GM12874 (cell line): ENCODE results near the gene SPINK9.

Experiments used
- CTCF ChIP-seq: IDR thresholded peaks from 2 replicates; pipeline ENCODE4 v1.5.1; 2011; ENCODE audit warnings: low read depth, mild to moderate bottlenecking, control low read depth, low read length, moderate library complexity; ENCODE audit not compliant: insufficient read depth

SPINK9 gene

GRCh38 chr5:148383564-148384379 lies 48.4 kb downstream of the SPINK9 start, which contains the start of gene FBXO38:
FBXO38 (plus strand) TSS chr5:148383958; CDS start chr5:148394777, 10,819 bp downstream.
- 0 out of 2 replicates have a peak, but pooled peaks have one; percentile 3 for TF ChIP-seq CTCF

- TF ChIP-seq CTCF: no peak
Measured at GRCh38 chr5:148384380-148384737, 49.0 kb downstream of the SPINK9 start.

DNA sequence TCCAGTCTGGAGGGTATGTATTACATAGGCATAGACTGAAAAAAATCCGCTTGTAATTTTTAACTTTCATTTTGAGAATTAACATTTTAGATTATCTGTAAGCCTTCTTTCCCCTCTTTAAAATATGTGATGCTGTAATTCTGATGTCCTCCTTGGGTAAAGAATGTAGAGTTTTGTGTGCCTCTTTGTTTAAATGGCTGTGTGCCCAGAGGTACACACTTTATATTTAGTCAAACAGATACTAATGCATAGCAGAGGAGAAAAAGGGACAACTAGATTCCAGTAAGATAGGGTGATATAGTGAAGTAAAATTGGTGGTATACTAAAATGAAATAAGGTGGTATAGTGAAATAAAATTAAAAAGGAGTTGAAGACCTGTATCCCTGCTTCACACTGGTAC lies 49.7 kb downstream of the SPINK9 start:
- no peak for TF ChIP-seq CTCF

DNA sequence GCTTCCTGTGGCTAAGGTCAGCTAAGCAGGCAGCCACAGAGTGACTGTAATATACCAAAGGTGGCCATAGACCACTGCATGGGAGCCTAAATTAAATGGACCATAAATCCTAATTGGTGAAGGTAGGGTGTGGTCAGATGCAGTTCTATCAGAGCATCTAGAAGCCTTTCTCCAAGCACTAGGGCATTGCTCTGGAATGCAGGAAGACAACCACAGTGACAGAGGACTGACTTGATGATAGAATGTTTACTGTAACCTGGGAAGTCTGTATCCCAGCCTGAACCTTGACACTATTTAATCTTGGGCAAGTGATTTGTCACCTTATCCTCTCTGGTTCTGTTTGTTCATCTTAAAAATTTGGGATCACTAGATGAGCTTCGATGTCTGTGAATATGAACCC lies 50.7 kb downstream of the SPINK9 start:
- TF ChIP-seq CTCF: no peak

DNA sequence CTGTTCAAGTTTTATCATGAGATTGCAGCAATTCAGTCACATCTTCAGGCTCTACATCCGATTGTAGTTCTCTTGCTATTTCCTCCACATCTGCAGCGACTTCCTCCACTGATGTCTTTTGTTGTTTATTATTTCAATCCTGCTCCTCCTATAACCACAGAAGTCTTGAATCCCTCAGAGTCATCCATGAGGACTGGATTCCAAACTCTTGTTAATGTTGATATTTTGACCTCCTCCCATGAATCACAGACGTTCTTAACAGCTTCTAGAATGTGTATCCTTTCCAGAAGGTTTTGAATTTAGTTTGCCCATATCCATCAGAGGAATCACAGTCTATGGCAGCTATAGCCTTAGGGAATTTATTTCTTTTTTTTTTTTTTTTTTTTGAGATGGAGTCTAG lies 52.0 kb downstream of the SPINK9 start:
- TF ChIP-seq CTCF: no peak

GRCh38 chr5:148388696-148389095 lies 53.3 kb downstream of the SPINK9 start:
- TF ChIP-seq CTCF: no peak
